K562 (cell line): ENCODE results near the gene CD36. TPM values are rescaled to one million over a fixed set of nuclear protein-coding genes. Genes with fewer than 3 reads are reported as not detected.

ENCODE experiments used
- ATAC-seq: fragments of 200-7000 bp; cut with Tn5 transposase; 3 replicates; pipeline ENCODE4 v1.9.1; 2020; ENCODE audit warnings: moderate library complexity
- BruUV-seq: library from RNA; stranded (reverse); fragments of 400-500 nt; replicated peaks from 2 replicates; lab custom pipeline; 2021; lab: Mats Ljungman, UMichigan
- CTCF ChIA-PET: fragments of 300-600 bp; formaldehyde crosslinking; extraction: SDS; loops from one replicate; lab custom pipeline; 2021; ENCODE audit warnings: low intra/inter-chr PET ratio; lab: Yijun Ruan, JAX
- POLR2A ChIA-PET: fragments of 300-600, 350-650 bp; sonication (Branson Sonifier 250); formaldehyde crosslinking; extraction: SDS; loops from one replicate; lab custom pipeline; 2021; ENCODE audit warnings: antibody characterized with exemption, inconsistent platforms; lab: Yijun Ruan, JAX
- DNase-seq, 4 experiments: peaks; one replicate each; pipeline versions ENCODE4 v3.0.0 to v3.0.0-alpha.2; 2011 to 2018; ENCODE audit warnings: low spot score in 3 of 4, mixed read lengths in 3 of 4; ENCODE audit errors: extremely low read depth in 1 of 4
- FAIRE-seq: peaks from 2 replicates; lab custom pipeline; 2011; peaks lifted over from hg19 to GRCh38; lab: Jason Lieb, UNC
- H2AFZ ChIP-seq: 2 replicates; pipeline ENCODE4 v1.6.0; 2011; ENCODE audit warnings: low read depth, low read length, control low read depth, inconsistent platforms
- H3K27ac ChIP-seq: fragments of 200-600 bp; 3 replicates; pipeline ENCODE4 v1.8.0; 2011; ENCODE audit warnings: low read depth, mild to moderate bottlenecking, control low read depth, inconsistent platforms, low read length, moderate library complexity, mixed read lengths; ENCODE audit errors: extremely low read depth
- H3K27me3 ChIP-seq, 2 experiments: fragments of 300-600 bp in 1 of 2; 2 replicates in 1 of 2; 3 replicates in 1 of 2; pipeline versions ENCODE4 v1.6.0 to v1.8.0; 2011; ENCODE audit warnings: inconsistent platforms in 2 of 2, low read length in 2 of 2, mild to moderate bottlenecking in 1 of 2, mixed read lengths in 1 of 2, moderate library complexity in 1 of 2; ENCODE audit not compliant: control insufficient read depth in 2 of 2, insufficient read depth in 2 of 2
- H3K36me3 ChIP-seq: fragments of 300-600 bp; 3 replicates; pipeline ENCODE4 v1.8.0; 2011; ENCODE audit warnings: mild to moderate bottlenecking, low read length, inconsistent platforms; ENCODE audit not compliant: control insufficient read depth, insufficient read depth
- H3K4me1 ChIP-seq, 2 experiments: fragments of 200-600 bp in 1 of 2; replicated peaks in 1 of 2; 2 replicates in 1 of 2; 3 replicates in 1 of 2; pipeline versions ENCODE4 v1.5.1 to v1.8.0; 2011; ENCODE audit warnings: inconsistent platforms in 2 of 2, low read length in 2 of 2, mild to moderate bottlenecking in 1 of 2, mixed read lengths in 1 of 2, moderate library complexity in 1 of 2; ENCODE audit not compliant: control insufficient read depth in 2 of 2, insufficient read depth in 2 of 2
- H3K4me2 ChIP-seq: 2 replicates; pipeline ENCODE4 v1.6.1; 2011; ENCODE audit warnings: low read length, control low read depth, inconsistent platforms, mixed read lengths; ENCODE audit not compliant: insufficient read depth
- H3K4me3 ChIP-seq: fragments of 200-600 bp; sonication (generic), shearing (Covaris generic); 2 replicates; pipeline ENCODE4 v1.5.1; 2016; ENCODE audit warnings: control low read depth, inconsistent platforms
- H3K79me2 ChIP-seq: fragments of 200-600 bp; 3 replicates; pipeline ENCODE4 v1.8.0; 2011; ENCODE audit warnings: low read length, inconsistent platforms; ENCODE audit not compliant: control insufficient read depth, insufficient read depth
- H3K9ac ChIP-seq, 2 experiments: 2 replicates each; pipeline versions ENCODE4 v1.6.0 to v1.6.1; 2011; ENCODE audit warnings: low read depth in 2 of 2, low read length in 2 of 2, control low read depth in 1 of 2, inconsistent platforms in 1 of 2, mild to moderate bottlenecking in 1 of 2, mixed read lengths in 1 of 2; ENCODE audit not compliant: insufficient read depth in 1 of 2
- H3K9me1 ChIP-seq: one replicate; pipeline ENCODE4 v1.6.0; 2011; ENCODE audit warnings: inconsistent platforms, mild to moderate bottlenecking, low read length, moderate library complexity; ENCODE audit not compliant: control insufficient read depth, insufficient read depth
- H3K9me3 ChIP-seq: replicated peaks from 2 replicates; pipeline ENCODE4 v1.5.1; 2011; ENCODE audit warnings: low read depth, low read length, inconsistent platforms; ENCODE audit not compliant: control insufficient read depth, insufficient read depth
- H4K20me1 ChIP-seq: replicated peaks from 2 replicates; pipeline ENCODE4 v1.6.1; 2011; ENCODE audit warnings: low read length, inconsistent platforms, mixed read lengths; ENCODE audit not compliant: control insufficient read depth, insufficient read depth
- BCLAF1 ChIP-seq, 2 experiments: fragments of 450-650 bp in 1 of 2; IDR thresholded peaks; 2 replicates each; pipeline ENCODE4 v1.6.1; 2011 to 2017; ENCODE audit warnings: low read depth in 2 of 2, antibody characterized with exemption in 1 of 2, borderline replicate concordance in 1 of 2, low read length in 1 of 2, mild to moderate bottlenecking in 1 of 2, mixed read lengths in 1 of 2; ENCODE audit not compliant: control insufficient read depth in 1 of 2
- CBFA2T2 ChIP-seq: fragments of 450-650 bp; conservative IDR thresholded peaks from 2 replicates; pipeline ENCODE4 v1.6.1; 2017; ENCODE audit warnings: mild to moderate bottlenecking
- CREM ChIP-seq: IDR thresholded peaks from 2 replicates; pipeline ENCODE4 v1.6.1; 2014; ENCODE audit warnings: antibody characterized with exemption, low read depth
- ETV5 ChIP-seq: sonication (generic); formaldehyde crosslinking; IDR thresholded peaks from 2 replicates; pipeline ENCODE4 v1.4.0; 2020; ENCODE audit warnings: low read depth, mild to moderate bottlenecking, missing genetic modification reagents
- FOXK2 ChIP-seq, 2 experiments: fragments of 450-650 bp; IDR thresholded peaks in 1 of 2; conservative IDR thresholded peaks in 1 of 2; 2 replicates each; pipeline ENCODE4 v1.6.1; 2016; ENCODE audit warnings: low read depth in 2 of 2, mild to moderate bottlenecking in 1 of 2
- HEY1 ChIP-seq: fragments of 250-450 bp; sonication (Bioruptor Pico); IDR thresholded peaks from 2 replicates; pipeline ENCODE4 v1.5.0; 2020; ENCODE audit warnings: mild to moderate bottlenecking, moderate library complexity, borderline replicate concordance
- HMGN3 ChIP-seq: IDR thresholded peaks from 2 replicates; pipeline ENCODE4 v1.6.1; 2011; ENCODE audit warnings: borderline replicate concordance, low read depth, mild to moderate bottlenecking, mixed read lengths, low read length; ENCODE audit not compliant: insufficient read length; ENCODE audit errors: extremely low read depth
- HNRNPH1 ChIP-seq: fragments of 200-400 bp; formaldehyde crosslinking; optimal IDR thresholded peaks from 2 replicates; pipeline ENCODE3; 2017; ENCODE audit warnings: low read depth, mild to moderate bottlenecking, low read length, moderate library complexity
- IFI16 ChIP-seq: fragments of 250-450 bp; sonication (Bioruptor Pico); IDR thresholded peaks from 2 replicates; pipeline ENCODE4 v2.1.2; 2022; ENCODE audit warnings: mild to moderate bottlenecking, inconsistent platforms
- POLR2AphosphoS5 ChIP-seq: IDR thresholded peaks from 2 replicates; pipeline ENCODE4 v1.6.1; 2011; ENCODE audit warnings: mild to moderate bottlenecking, low read depth, low read length, moderate library complexity; ENCODE audit not compliant: control insufficient read depth, insufficient read depth
- ZNF77 ChIP-seq: fragments of 250-450 bp; sonication (Bioruptor Pico); IDR thresholded peaks from 2 replicates; pipeline ENCODE4 v1.5.0; 2020
- WGBS: fragments of 100-300 bp; shearing (Covaris generic); methylation state at CpG from one replicate; pipeline ENCODE4 v1.1.6; 2016; ENCODE audit warnings: low coverage, mixed read lengths; ENCODE audit not compliant: insufficient coverage; ENCODE audit errors: missing lambda C conversion rate; 5-methylcytosine and 5-hydroxymethylcytosine counted together
- in situ Hi-C: fragments of 300-500 bp; cut with MboI; formaldehyde crosslinking; loops from 4 replicates; pipeline ENCODE4 v1.15.0; 2018; ENCODE audit warnings: inconsistent platforms, mixed read lengths
- intact Hi-C: fragments of 100-400 bp; cut with micrococcal nuclease; formaldehyde crosslinking; loops from 2 replicates; pipeline ENCODE4 v1.14.2; 2022
- polyA plus RNA-seq, 8 experiments: library from polyadenylated mRNA; depleted of rRNA in 4 of 8; stranded (reverse) in 5 of 8; unstranded in 3 of 8; fragments of >200 nt; fragmentation: Nextera tagmentation in 2 of 8; fragmentation: Illumina TruSeq in 1 of 8; extraction: Ambion mirVana in 2 of 8; extraction: Trizol in 1 of 8; gene quantifications; 2 replicates each; pipeline versions ENCODE4 v1.2.1 to v1.2.3, GENCODE V29; 2011 to 2014; ENCODE audit warnings: inconsistent platforms in 1 of 8, missing spikeins in 1 of 8
- total RNA-seq, 7 experiments: library from RNA; depleted of rRNA in 6 of 7; stranded (reverse); fragments of >200 nt in 6 of 7; fragmentation: Illumina TruSeq in 2 of 7; extraction: Trizol in 2 of 7; gene quantifications; 2 replicates each; pipeline versions ENCODE4 v1.2.1 to v1.2.3, GENCODE V29; 2011 to 2021; ENCODE audit warnings: low replicate concordance in 1 of 7

The CD36 gene
- total and polyA plus RNA-seq, 9 of the 15 experiments (the other 6 are each of a cell fraction or from before 2014, with no cell fraction given), result 0.09 to 4.0 (median 0.42) TPM

GRCh38 chr7:80644054-80644453 is 5.6 kb downstream of the CD36 start:
- no peak for DNase-seq
- Histone ChIP-seq H3K36me3 (no peaks in the 10 kb centered on the region), H3K4me1 (no peaks in the 10 kb centered on the region), H3K79me2 (no peaks in the 10 kb centered on the region), H3K27me3 (no peaks in the 10 kb centered on the region), H3K4me2 (no peak overlapping the region), H3K9ac (no peak overlapping the region), H3K27ac (no peak overlapping the region), H3K9me3 (no peaks in the 10 kb centered on the region), H2AFZ (no peak overlapping the region), H3K4me3 (no peak overlapping the region), H4K20me1 (no peaks in the 10 kb centered on the region), H3K9me1 (no peaks in the 10 kb centered on the region)
- TF ChIP-seq IFI16 (CRISPR knock-in tag) (no peak), HNRNPH1 (no peak), FOXK2 (conservative IDR thresholded peaks at IDR 0.05 in 1 of 2, IDR thresholded peaks at IDR 0.05 in 1 of 2; ENCODE audit: low read depth in 2 of 2) (no peak), BCLAF1 (IDR thresholded peaks at IDR 0.05; ENCODE audit: borderline replicate concordance in 1 of 2, control insufficient read depth in 1 of 2, low read depth in 2 of 2, low read length in 1 of 2) (no peak), ETV5 (CRISPR knock-in tag) (no peak), POLR2AphosphoS5 (no peak), CREM (no peak), CBFA2T2 (no peak), HEY1 (CRISPR knock-in tag) (no peak), ZNF77 (CRISPR knock-in tag) (no peak), HMGN3 (no peak)
- no peak for ATAC-seq
- no TSS peak for BruUV-seq
- FAIRE-seq, result no peak
- 0% methylated on average over 1 of the region's 1 CpG for WGBS
- POLR2A ChIA-PET, result no interaction called here
- CTCF ChIA-PET, result no interaction called here
- in situ Hi-C loops (no loop called here), intact Hi-C loops (no loop called here)
